SK-MEL-5 (cell line): Measurements from ENCODE around the gene DNAJC15. TPM values are rescaled to one million over a fixed set of nuclear protein-coding genes. Genes with fewer than 3 reads are reported as not detected.

Source experiments
- DNase-seq: peaks from one replicate; pipeline ENCODE4 v3.0.0-alpha.2; 2016; ENCODE audit warnings: low read depth, low spot score
- in situ Hi-C: cut with HindIII; loops from 2 replicates; pipeline ENCODE4 v1.10.0; 2016; ENCODE audit warnings: low sequenced_read_pairs, high pct_unique_total_duplicates, low pct_unique_long_range_greater_than_20kb
- total RNA-seq: library from RNA; depleted of rRNA; stranded (reverse); fragments of >200 nt; shearing (Covaris generic); gene quantifications from 2 replicates; pipeline ENCODE4 v1.2.3, GENCODE V29; 2014; rRNA removed

DNAJC15 gene
- total RNA-seq, 1 experiment from 2014 or later = 33.2 TPM

- no peak for DNase-seq
- in situ Hi-C loops = no loop called here
Measured at GRCh38 chr13:43156916-43157315, 133.5 kb downstream of the DNAJC15 start.

- in situ Hi-C loops = no loop called here
- no peak for DNase-seq
Measured at GRCh38 chr13:43157796-43158195, 134.4 kb downstream of the DNAJC15 start.

DNA sequence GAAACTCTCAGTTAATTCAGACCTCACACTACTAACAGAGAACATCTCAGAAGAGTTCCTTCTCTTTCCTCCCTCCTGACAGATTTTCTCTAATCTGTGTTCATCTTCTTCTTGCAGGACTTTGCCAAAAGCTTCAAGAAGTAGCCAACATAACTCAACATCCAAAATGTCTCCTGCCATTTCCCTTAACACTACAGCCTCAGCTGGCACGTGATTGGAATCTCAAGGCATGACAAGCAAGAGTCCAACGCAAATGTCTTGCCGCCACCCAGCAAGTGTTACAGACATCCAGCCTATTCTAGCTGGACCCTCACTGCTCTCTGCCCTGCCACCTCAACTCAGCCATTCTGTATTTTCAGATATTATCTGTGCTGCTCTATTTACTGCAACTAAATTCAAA lies 135.1 kb downstream of the DNAJC15 start:
- in situ Hi-C loops = no loop called here

GRCh38 chr13:43159026-43159461 lies 135.7 kb downstream of the DNAJC15 start:
- no peak for DNase-seq
- in situ Hi-C loops = no loop called here

More for the DNA sequence above, 135.1 kb downstream of the DNAJC15 start:
- no peak for DNase-seq

Other genes with a start within 250 kb of the DNAJC15 start
- gene FAM216B, start 242.0 kb upstream of the DNAJC15 start, total RNA-seq = 0.03 TPM in 1 of 2 replicates, not detected in the other
- not detected in 2 replicates for gene EPSTI1, start 31.3 kb upstream of the DNAJC15 start, total RNA-seq